Measurements from ENCODE around the gene CA11.
"Not testable (repeated sequence)": the region's sequence is repeated elsewhere in the genome, so short reads cannot be mapped to it uniquely, and the experiment has no call there.

The CA11 gene

GRCh38 chr19:48669903-48670668, 24.1 kb upstream of the CA11 start:
- no peak for DNase-seq (ENCODE audit: low spot score)

GRCh38 chr19:48668761-48669160, 22.8 kb upstream of the CA11 start:
- no peak for DNase-seq (ENCODE audit: low spot score)

GRCh38 chr19:48668332-48668731, 22.3 kb upstream of the CA11 start:
- DNase-seq (ENCODE audit: low spot score), result no peak

DNA sequence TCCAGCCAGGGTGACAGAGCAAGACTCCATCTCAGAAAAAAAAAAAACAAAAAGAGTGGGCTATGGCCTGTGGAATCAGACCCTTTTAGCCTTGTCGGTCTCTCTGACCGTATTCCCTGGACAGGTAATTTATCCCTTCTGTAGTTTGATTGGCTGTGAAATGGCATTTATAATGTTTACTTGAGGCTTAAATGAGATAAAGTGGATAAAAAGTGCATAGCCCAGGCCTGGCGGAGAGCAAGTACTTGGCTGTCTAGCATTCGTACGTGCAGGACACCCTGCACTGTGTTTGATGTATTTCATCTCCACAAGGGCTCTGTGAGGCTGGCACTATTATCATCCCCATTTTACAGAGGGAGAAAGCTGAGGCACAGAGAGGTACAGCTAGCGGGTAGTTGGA, 19.8 kb upstream of the CA11 start:
- no peak for DNase-seq (ENCODE audit: low spot score)

DNA sequence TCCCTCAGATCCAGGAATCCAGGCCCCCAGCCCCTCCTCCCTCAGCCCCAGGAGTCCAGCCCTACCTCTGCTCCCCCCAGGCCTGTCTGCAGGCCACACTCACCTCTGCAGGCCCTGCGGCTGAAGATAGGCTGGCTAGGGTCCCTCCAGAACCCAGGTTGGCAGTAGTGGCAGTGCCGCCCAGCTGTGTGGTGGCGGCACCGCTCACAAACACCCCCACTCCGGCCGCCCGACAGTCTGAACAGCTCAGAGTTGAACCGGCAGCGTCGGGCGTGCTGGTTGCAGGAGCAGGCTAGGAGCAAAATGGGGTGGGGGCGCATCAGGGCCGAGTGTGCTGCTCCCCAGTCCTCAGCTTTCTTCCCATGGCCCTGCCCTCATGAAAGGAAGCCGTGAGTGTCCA, 18.5 kb upstream of the CA11 start:
- DNase-seq (ENCODE audit: low spot score), result no peak

- DNase-seq (ENCODE audit: low spot score), result no peak
Measured at GRCh38 chr19:48663667-48664066, 17.7 kb upstream of the CA11 start.

DNA sequence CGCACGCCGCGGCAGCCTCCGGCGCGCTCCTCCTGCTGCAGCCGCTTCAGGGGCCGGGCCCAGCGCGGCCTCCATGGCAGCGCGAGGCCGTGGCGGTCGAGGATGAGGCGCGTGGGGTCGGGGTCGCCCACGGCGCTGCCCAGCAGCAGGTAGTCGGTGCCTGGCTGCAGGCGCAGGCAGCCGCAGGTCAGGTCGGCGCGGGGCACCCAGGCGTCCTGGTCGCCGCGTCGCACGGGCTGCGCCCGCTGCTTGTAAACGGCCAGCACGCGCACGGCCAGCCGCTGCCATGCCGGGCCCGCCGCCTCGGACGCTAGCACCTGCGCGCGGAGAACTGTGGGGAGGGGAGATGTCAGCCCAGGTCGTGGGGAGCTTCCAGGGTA, 15.7 kb upstream of the CA11 start:
- DNase-seq (ENCODE audit: low spot score), result no peak

GRCh38 chr19:48660852-48661710, 15.1 kb upstream of the CA11 start:
- peak; percentile 84 for DNase-seq (ENCODE audit: low spot score)

- DNase-seq (ENCODE audit: low spot score), result no peak
Measured at GRCh38 chr19:48659768-48660167, 13.8 kb upstream of the CA11 start.

DNA sequence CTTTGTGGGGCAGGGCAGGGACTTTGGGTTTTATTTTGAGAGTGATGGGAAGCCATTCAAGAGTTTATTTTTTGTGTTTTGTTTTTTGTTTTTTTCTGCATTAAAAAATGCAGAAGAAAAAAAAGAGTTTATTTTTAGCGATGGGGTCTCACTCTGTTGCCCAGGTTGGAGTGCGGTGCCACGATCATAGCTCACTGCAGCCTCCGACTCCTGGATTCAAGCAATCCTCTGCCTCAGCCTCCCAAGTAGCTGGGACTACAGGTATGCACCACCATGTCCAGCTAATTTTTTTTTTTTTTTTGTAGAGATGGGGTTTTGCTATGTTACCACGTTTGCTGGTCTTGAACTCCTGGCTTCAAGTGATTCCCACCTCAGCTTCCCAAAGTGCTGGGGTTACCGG, 12.5 kb upstream of the CA11 start:
- no peak for DNase-seq (ENCODE audit: low spot score)

- not testable (repeated sequence) for DNase-seq (ENCODE audit: low spot score)
Measured at GRCh38 chr19:48657828-48658227, 11.8 kb upstream of the CA11 start.

- no peak for DNase-seq (ENCODE audit: low spot score)
Measured at GRCh38 chr19:48656840-48657474, 11.0 kb upstream of the CA11 start.

GRCh38 chr19:48654299-48655059, 8.5 kb upstream of the CA11 start:
- no peak for DNase-seq (ENCODE audit: low spot score)

DNA sequence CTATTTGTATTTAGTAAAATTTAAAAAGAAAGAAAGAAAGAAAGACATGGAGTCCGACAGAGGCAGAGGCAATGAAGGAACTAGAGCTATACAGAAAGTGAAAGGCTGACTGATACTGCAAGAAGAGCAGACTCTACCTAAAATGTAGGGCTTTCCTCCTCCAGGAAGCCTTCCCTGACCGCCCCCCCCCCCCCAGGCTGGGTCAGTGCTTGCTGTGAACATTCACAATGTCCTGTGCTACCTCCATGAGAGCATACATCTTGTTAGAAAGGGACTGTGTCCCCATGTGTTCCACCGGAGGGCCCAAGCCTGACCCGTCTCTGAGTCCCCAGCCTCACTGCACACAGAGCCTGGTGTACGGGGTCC, 5.7 kb upstream of the CA11 start:
- DNase-seq (ENCODE audit: low spot score), result no peak

DNA sequence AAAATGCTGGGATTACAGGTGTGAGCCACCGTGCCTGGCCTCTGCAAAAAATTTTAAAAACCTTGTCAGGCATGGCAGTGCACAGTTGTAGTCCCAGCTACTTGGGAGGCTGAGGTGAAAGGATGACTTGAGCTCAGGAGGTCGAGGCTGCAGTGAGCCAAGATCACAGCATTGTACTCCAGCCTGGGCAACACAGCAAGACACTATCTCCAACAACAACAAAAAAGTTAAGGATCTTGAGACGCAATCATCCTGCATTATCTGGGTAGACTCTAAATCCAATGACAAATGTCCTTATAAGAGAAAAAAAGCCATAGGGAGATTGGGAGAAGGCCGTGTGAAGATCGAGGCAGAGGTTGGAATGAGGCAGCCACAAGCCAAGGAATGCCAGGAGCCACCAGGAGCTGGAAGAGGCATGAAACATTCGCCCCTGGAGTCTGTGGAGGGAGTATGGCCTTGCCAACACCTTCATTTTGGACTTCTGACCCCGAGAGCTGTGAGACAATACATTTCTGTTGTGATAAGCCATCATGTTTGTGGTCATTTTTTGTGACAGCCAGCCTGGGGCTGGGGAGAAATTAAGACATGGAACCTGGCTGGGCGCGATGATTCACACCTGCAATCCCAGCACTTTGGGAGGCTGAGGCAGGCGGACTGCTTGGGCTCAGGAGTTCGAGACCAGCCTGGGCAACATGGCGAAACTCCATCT, 5.1 kb upstream of the CA11 start:
- no peak for DNase-seq (ENCODE audit: low spot score)

GRCh38 chr19:48648134-48648533, 2.1 kb upstream of the CA11 start:
- no peak for DNase-seq (ENCODE audit: low spot score)

DNA sequence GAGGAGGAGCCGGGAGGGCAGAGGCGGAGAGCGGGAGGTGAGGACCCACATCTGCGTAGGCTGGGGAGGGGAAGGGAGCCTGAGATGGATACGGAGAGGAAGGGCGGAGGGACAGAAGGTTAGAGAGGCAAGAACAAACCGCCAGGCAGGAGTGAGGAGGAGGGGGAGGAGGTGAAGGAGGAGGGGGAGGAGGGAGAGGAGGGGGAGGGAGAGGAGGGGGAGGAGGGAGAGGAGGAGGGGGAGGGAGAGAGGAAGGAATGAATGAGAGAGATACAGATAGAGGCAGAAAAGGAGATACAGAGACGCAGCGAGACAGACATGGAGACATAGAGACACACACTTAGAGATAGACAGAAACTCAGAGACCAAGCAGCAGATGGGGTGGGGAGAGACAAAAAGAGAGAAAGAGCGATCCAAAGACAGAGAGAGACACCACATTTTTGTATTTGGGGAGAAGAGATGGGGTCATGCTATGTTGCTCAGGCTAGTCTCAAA, 782 bp upstream of the CA11 start:
- no peak for DNase-seq (ENCODE audit: low spot score)

DNA sequence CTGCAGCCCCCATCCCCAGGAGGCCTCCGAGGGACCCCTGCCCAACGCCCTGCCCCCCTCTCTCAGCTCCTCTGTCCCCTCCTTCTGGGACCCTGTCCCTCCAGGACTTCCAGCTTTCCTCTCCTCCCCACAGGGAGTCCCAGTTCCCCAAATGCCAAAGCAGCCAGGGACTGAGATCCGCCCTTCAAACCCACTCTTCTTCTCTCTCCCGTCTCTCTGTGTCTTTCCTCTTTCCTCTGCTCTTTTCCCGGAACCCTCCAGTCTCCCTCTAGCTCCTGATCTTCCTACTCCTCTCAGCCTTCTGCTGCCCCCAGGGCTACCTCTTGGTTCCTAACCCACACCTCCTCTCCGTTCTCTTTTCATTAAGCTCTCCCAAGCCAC, 377 bp downstream of the CA11 start:
- no peak for DNase-seq (ENCODE audit: low spot score)

GRCh38 chr19:48644839-48645619, 958 bp downstream of the CA11 start:
- peak; percentile 77 for DNase-seq (ENCODE audit: low spot score)

DNA sequence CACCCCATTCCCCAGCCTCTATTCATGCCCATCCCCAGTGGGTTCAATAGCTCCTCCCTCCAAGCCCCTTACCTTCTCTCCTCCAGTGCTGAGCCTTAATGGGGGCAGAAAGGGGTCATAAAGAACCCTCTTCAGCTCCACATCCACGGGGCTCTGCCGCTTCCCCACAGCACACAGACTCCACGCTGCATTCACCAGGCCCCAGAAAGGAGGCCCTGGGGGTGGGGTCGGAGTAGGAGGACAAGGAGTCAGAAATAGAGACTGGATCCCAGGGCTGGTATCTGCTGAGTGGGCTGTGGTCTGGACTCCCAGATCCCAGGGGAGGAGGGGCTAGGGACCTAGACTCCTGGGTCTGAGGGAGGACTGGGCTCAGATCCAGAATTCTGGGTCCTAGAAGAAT, 1.6 kb downstream of the CA11 start:
- DNase-seq (ENCODE audit: low spot score), result no peak

GRCh38 chr19:48642862-48643261, 3.1 kb downstream of the CA11 start:
- DNase-seq (ENCODE audit: low spot score), result no peak
